ENCODE results near the gene DNAJC21.

The DNAJC21 gene

GRCh38 chr5:34991486-34992238, 62.3 kb downstream of the DNAJC21 start:
- no peak overlapping the region for H3K4me3 ChIP-seq (ENCODE audit: low read depth, low read length)
- TF ChIP-seq, protein P1, sequence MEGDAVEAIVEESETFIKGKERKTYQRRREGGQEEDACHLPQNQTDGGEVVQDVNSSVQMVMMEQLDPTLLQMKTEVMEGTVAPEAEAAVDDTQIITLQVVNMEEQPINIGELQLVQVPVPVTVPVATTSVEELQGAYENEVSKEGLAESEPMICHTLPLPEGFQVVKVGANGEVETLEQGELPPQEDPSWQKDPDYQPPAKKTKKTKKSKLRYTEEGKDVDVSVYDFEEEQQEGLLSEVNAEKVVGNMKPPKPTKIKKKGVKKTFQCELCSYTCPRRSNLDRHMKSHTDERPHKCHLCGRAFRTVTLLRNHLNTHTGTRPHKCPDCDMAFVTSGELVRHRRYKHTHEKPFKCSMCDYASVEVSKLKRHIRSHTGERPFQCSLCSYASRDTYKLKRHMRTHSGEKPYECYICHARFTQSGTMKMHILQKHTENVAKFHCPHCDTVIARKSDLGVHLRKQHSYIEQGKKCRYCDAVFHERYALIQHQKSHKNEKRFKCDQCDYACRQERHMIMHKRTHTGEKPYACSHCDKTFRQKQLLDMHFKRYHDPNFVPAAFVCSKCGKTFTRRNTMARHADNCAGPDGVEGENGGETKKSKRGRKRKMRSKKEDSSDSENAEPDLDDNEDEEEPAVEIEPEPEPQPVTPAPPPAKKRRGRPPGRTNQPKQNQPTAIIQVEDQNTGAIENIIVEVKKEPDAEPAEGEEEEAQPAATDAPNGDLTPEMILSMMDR (IDR thresholded peaks at IDR 0.05; ENCODE audit: control insufficient read depth, extremely low read depth, insufficient read depth) = no peak
- DNase-seq (ENCODE audit: low read depth) = no peak

GRCh38 chr5:34993951-34994350, 64.6 kb downstream of the DNAJC21 start:
- DNase-seq (ENCODE audit: low read depth) = no peak
- TF ChIP-seq, protein P1 (IDR thresholded peaks at IDR 0.05; ENCODE audit: control insufficient read depth, extremely low read depth, insufficient read depth) = no peak
- H3K4me3 ChIP-seq (ENCODE audit: low read depth, low read length) = no peak overlapping the region

DNA sequence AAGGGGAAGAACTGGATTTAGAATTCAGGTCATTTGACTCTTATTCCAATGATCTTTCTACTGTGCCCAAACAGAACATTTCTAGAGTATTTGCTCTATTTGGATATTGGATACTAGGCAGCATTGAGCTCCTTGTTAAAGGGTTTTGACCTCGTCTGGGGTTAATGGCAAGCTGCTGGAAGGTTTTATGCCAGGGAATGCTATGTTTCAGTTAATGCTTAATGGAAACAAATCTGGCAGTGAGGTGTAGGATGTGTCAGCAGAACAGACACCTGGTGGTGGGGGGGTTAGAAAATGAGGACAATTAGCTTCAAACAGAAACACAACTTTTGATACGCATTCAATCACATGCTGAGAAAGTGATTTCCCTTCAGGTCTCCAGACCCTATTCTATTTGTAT, 66.9 kb downstream of the DNAJC21 start:
- TF ChIP-seq, protein P1 (IDR thresholded peaks at IDR 0.05; ENCODE audit: control insufficient read depth, extremely low read depth, insufficient read depth) = no peak
- DNase-seq (ENCODE audit: low read depth) = no peak
- H3K4me3 ChIP-seq (ENCODE audit: low read depth, low read length) = no peak overlapping the region

DNA sequence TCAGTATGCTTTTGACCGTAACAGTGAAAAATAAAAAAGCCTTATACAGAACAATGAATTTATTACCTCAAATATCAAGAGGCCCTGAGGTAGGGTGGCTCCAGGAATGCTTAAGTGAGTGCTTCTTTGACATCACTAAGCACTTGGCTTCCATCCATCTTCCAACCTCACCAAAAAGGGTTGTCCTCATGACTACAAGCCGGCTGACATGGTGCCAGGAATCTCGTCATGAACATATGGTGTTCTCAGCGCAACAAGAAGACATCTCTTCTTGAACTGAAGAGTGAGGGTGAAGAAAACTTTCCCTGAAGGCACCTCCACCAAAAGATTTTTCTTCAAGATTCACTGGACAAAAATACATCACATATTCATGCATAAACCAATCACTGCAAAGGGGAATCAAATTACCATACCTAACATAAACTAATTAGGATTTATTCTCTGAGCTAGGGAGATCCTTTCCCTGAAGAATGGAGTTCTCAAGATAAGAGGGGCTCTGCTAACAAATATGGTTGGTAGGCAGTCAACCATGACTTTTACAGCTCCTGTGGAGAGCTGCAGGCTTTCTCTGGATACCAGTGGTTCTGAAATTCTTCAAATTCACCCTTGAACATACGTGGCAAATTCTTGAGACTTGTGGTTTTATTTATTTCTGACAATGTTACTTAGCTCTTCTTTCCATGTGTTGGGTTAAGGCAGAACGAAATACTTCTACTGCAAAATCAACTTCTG, 68.9 kb downstream of the DNAJC21 start:
- peak; percentile 4 for DNase-seq (ENCODE audit: low read depth)
- H3K4me3 ChIP-seq (ENCODE audit: low read depth, low read length) = no peak overlapping the region
- TF ChIP-seq, protein P1 (IDR thresholded peaks at IDR 0.05; ENCODE audit: control insufficient read depth, extremely low read depth, insufficient read depth) = no peak

- no peak overlapping the region for H3K4me3 ChIP-seq (ENCODE audit: low read depth, low read length)
- TF ChIP-seq, protein P1 (IDR thresholded peaks at IDR 0.05; ENCODE audit: control insufficient read depth, extremely low read depth, insufficient read depth) = no peak
- DNase-seq (ENCODE audit: low read depth) = no peak
Measured at GRCh38 chr5:35001842-35002241, 72.5 kb downstream of the DNAJC21 start.

GRCh38 chr5:35002459-35002858, 73.1 kb downstream of the DNAJC21 start:
- TF ChIP-seq, protein P1 (IDR thresholded peaks at IDR 0.05; ENCODE audit: control insufficient read depth, extremely low read depth, insufficient read depth) = no peak
- no peak overlapping the region for H3K4me3 ChIP-seq (ENCODE audit: low read depth, low read length)
- no peak for DNase-seq (ENCODE audit: low read depth)

Measured in LNCaP clone FGC (cell line).